ENCODE data around the gene LRPPRC.

DNA sequence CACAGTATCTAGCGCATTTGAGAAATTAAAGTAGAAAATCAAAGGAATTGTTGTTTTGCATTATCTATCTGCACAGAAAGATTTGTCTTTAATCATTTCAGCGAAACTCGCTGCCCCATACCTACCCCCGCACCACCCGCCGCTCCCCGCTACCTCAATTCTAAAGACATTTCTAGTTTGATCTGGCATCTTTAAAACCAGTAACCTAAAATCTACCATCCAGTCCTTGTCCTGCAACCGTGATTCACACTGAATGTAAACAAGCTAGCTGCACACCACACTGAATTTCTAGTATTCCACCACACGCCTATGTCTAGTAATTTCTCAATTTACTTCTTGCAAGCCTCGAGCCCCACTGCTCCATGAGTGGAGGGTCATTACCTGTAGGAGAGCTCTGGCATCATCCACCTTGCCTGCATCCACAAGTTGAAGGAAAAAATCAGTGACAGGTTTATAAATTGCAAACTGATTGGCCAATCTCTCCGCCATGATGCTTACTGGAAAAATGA lies 96.9 kb downstream of the LRPPRC start:
- TF ChIP-seq, protein P1, sequence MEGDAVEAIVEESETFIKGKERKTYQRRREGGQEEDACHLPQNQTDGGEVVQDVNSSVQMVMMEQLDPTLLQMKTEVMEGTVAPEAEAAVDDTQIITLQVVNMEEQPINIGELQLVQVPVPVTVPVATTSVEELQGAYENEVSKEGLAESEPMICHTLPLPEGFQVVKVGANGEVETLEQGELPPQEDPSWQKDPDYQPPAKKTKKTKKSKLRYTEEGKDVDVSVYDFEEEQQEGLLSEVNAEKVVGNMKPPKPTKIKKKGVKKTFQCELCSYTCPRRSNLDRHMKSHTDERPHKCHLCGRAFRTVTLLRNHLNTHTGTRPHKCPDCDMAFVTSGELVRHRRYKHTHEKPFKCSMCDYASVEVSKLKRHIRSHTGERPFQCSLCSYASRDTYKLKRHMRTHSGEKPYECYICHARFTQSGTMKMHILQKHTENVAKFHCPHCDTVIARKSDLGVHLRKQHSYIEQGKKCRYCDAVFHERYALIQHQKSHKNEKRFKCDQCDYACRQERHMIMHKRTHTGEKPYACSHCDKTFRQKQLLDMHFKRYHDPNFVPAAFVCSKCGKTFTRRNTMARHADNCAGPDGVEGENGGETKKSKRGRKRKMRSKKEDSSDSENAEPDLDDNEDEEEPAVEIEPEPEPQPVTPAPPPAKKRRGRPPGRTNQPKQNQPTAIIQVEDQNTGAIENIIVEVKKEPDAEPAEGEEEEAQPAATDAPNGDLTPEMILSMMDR (IDR thresholded peaks at IDR 0.05; ENCODE audit: low read length): no peak
- TF ChIP-seq EZH2 (IDR thresholded peaks at IDR 0.05; ENCODE audit: borderline replicate concordance, low read length): no peak

Measured in OCI-LY1 (cell line).